K562 (cell line): ENCODE results near the gene SLC37A3. TPM values are rescaled to one million over a fixed set of nuclear protein-coding genes. Genes with fewer than 3 reads are reported as not detected.

Experiments used
- CBFB ChIP-seq: sonication (generic); formaldehyde crosslinking; IDR thresholded peaks from 2 replicates; pipeline ENCODE4 v1.4.0; 2020; ENCODE audit warnings: mild to moderate bottlenecking, missing genetic modification reagents
- CCNT2 ChIP-seq: IDR thresholded peaks from 2 replicates; pipeline ENCODE4 v1.6.1; 2011; ENCODE audit warnings: borderline replicate concordance, low read depth, mild to moderate bottlenecking, moderate library complexity, mixed read lengths, low read length; ENCODE audit not compliant: insufficient read length; ENCODE audit errors: extremely low read depth
- CREB3 ChIP-seq: fragments of 450-650 bp; conservative IDR thresholded peaks from 2 replicates; pipeline ENCODE4 v1.6.1; 2016; ENCODE audit warnings: missing genetic modification characterization, low read depth, mild to moderate bottlenecking, missing compliant biosample characterization, moderate library complexity
- FOSL1 ChIP-seq: fragments of 200-800 bp; sonication (Bioruptor generic); conservative IDR thresholded peaks from 2 replicates; pipeline ENCODE4 v1.6.1; 2016; ENCODE audit warnings: missing genetic modification characterization, missing compliant biosample characterization
- GTF2F1 ChIP-seq: IDR thresholded peaks from 2 replicates; pipeline ENCODE4 v1.6.1; 2011; ENCODE audit warnings: low read depth, low read length, improper control_type of control experiment
- KDM2B ChIP-seq: fragments of 250-450 bp; sonication (Bioruptor Pico); IDR thresholded peaks from 2 replicates; pipeline ENCODE4 v1.8.0; 2021; ENCODE audit warnings: mild to moderate bottlenecking, moderate library complexity
- MED1 ChIP-seq: sonication (generic); formaldehyde crosslinking; IDR thresholded peaks from 2 replicates; pipeline ENCODE4 v1.8.1; 2023; ENCODE audit warnings: missing genetic modification reagents, borderline replicate concordance
- RFX7 ChIP-seq: fragments of 250-450 bp; sonication (Bioruptor Pico); IDR thresholded peaks from 2 replicates; pipeline ENCODE4 v1.5.1; 2021; ENCODE audit warnings: mild to moderate bottlenecking
- SAFB ChIP-seq: fragments of 200-400 bp; formaldehyde crosslinking; IDR thresholded peaks from 2 replicates; pipeline ENCODE4 v1.6.1; 2017; ENCODE audit warnings: low read depth, low read length, borderline replicate concordance
- SOX6 ChIP-seq: fragments of 450-650 bp; IDR thresholded peaks from 2 replicates; pipeline ENCODE4 v1.6.1; 2014; ENCODE audit warnings: mild to moderate bottlenecking
- YY1 ChIP-seq, 3 experiments: IDR thresholded peaks; 2 replicates each; pipeline ENCODE4 v1.6.1; 2011; ENCODE audit warnings: low read length in 2 of 3, mild to moderate bottlenecking in 2 of 3, moderate library complexity in 2 of 3, borderline replicate concordance in 1 of 3, control low read depth in 1 of 3, low read depth in 1 of 3; ENCODE audit not compliant: insufficient read depth in 3 of 3, insufficient replicate concordance in 2 of 3, control insufficient read depth in 1 of 3, insufficient read length in 1 of 3; ENCODE audit errors: extremely low read depth in 1 of 3
- ZBTB7A ChIP-seq: IDR thresholded peaks from 2 replicates; pipeline ENCODE4 v1.6.1; 2011; ENCODE audit warnings: low read depth, mild to moderate bottlenecking, low read length, moderate library complexity, borderline replicate concordance; ENCODE audit not compliant: control insufficient read depth
- ZFP1 ChIP-seq: fragments of 450-650 bp; formaldehyde crosslinking; IDR thresholded peaks from 2 replicates; pipeline ENCODE4 v1.4.0; 2020; ENCODE audit warnings: mild to moderate bottlenecking, mixed read lengths
- ZNF133 ChIP-seq: fragments of 250-450 bp; sonication (Bioruptor Pico); IDR thresholded peaks from 2 replicates; pipeline ENCODE4 v1.4.0; 2020; ENCODE audit warnings: mild to moderate bottlenecking
- ZNF232 ChIP-seq: sonication (generic); formaldehyde crosslinking; IDR thresholded peaks from 2 replicates; pipeline ENCODE4 v1.8.0; 2022; ENCODE audit warnings: mild to moderate bottlenecking, missing genetic modification reagents
- ZNF239 ChIP-seq: fragments of 250-450 bp; sonication (Bioruptor Pico); IDR thresholded peaks from 2 replicates; pipeline ENCODE4 v1.4.0; 2020; ENCODE audit warnings: mild to moderate bottlenecking
- ZNF41 ChIP-seq: fragments of 250-450 bp; sonication (Bioruptor Pico); conservative IDR thresholded peaks from 2 replicates; pipeline ENCODE4 v1.4.0; 2020; ENCODE audit warnings: mild to moderate bottlenecking
- ZNF583 ChIP-seq: fragments of 250-450 bp; sonication (Bioruptor Pico); IDR thresholded peaks from 2 replicates; pipeline ENCODE4 v1.4.0; 2020
- polyA plus RNA-seq, 8 experiments: library from polyadenylated mRNA; depleted of rRNA in 4 of 8; stranded (reverse) in 5 of 8; unstranded in 3 of 8; fragments of >200 nt; fragmentation: Nextera tagmentation in 2 of 8; fragmentation: Illumina TruSeq in 1 of 8; extraction: Ambion mirVana in 2 of 8; extraction: Trizol in 1 of 8; gene quantifications; 2 replicates each; pipeline versions ENCODE4 v1.2.1 to v1.2.3, GENCODE V29; 2011 to 2014; ENCODE audit warnings: inconsistent platforms in 1 of 8, missing spikeins in 1 of 8
- total RNA-seq, 7 experiments: library from RNA; depleted of rRNA in 6 of 7; stranded (reverse); fragments of >200 nt in 6 of 7; fragmentation: Illumina TruSeq in 2 of 7; extraction: Trizol in 2 of 7; gene quantifications; 2 replicates each; pipeline versions ENCODE4 v1.2.1 to v1.2.3, GENCODE V29; 2011 to 2021; ENCODE audit warnings: low replicate concordance in 1 of 7
- TF ChIP-seq, protein P1 (sequence below): fragments of 250-450 bp; sonication (Bioruptor Pico); IDR thresholded peaks from 2 replicates; pipeline ENCODE4 v1.8.0; 2021; ENCODE audit warnings: moderate library complexity, mild to moderate bottlenecking, inconsistent platforms
- TF ChIP-seq, protein P2 (sequence below): fragments of 150-350 bp; conservative IDR thresholded peaks from 2 replicates; pipeline ENCODE4 v1.6.1; 2014; ENCODE audit warnings: low read length

Gene SLC37A3
- total and polyA plus RNA-seq, 9 of the 15 experiments (the other 6 are each of a cell fraction or from before 2014, with no cell fraction given), result 11.7 to 59.1 (median 26.8) TPM

DNA sequence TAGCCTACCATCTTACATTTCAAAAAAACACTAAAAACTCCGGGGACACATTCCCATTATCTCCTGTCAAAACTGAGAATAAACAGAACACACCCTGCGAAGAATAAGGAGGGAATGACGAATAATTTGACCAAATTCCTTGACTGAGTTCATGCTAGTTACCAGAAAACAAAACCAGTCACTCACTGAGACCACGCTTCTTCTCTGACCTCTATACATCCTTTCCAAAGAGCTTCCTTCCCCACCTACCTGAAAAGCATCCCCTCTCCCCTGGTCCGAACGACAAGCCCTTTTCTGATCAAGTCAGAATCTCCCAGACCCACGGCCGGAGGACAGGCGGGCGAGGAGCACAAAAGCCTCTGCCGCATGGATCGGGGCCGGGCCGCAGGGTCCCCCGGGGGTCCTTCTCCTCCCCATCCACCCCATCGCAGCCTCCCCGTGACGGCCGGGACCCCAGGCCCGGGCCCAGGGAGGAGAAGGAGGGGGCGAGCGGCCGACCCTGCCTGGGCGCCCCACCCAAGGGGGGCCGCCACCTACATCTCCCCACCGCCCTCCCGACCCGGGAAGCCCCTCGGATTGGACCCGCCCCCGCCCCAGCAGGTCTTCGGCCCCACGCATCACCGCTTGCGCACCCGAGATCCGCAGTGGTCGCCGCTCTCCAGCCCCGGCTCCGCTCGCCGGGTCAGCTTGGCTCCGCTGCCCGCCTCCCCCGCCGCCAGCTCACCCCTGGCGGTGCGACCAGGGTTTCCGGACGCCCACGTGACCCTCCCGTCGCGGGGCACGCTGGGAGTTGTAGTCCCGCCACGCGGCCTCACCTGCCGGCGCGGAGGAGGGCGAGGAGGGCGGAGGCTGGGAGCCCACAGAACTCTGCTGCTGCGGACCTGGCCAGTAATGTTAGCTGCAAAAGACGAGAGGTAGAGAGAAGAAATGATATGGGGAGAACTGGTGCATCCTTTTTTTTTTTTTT, at the start of gene SLC37A3 (continued):
- TF ChIP-seq FOSL1 (tag), result peak; percentile 69
- TF ChIP-seq SOX6, result no peak
- peak; percentile 86 for TF ChIP-seq KDM2B
- peak in 2 of 3 experiments; percentile 81 to 82 for TF ChIP-seq YY1 (IDR thresholded peaks at IDR 0.05; ENCODE audit: borderline replicate concordance in 1 of 3, control insufficient read depth in 1 of 3, extremely low read depth in 1 of 3, insufficient read depth in 3 of 3, insufficient read length in 1 of 3, insufficient replicate concordance in 2 of 3, low read depth in 1 of 3, low read length in 2 of 3)
- no peak for TF ChIP-seq ZNF41 (CRISPR knock-in tag)
- no peak for TF ChIP-seq ZNF232 (CRISPR knock-in tag)
- TF ChIP-seq ZFP1 (CRISPR knock-in tag), result no peak
- TF ChIP-seq, protein P1, sequence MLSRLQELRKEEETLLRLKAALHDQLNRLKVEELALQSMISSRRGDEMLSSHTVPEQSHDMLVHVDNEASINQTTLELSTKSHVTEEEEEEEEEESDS (CRISPR knock-in tag), result no peak
- no peak for TF ChIP-seq CBFB (CRISPR knock-in tag)
- TF ChIP-seq, protein P2, sequence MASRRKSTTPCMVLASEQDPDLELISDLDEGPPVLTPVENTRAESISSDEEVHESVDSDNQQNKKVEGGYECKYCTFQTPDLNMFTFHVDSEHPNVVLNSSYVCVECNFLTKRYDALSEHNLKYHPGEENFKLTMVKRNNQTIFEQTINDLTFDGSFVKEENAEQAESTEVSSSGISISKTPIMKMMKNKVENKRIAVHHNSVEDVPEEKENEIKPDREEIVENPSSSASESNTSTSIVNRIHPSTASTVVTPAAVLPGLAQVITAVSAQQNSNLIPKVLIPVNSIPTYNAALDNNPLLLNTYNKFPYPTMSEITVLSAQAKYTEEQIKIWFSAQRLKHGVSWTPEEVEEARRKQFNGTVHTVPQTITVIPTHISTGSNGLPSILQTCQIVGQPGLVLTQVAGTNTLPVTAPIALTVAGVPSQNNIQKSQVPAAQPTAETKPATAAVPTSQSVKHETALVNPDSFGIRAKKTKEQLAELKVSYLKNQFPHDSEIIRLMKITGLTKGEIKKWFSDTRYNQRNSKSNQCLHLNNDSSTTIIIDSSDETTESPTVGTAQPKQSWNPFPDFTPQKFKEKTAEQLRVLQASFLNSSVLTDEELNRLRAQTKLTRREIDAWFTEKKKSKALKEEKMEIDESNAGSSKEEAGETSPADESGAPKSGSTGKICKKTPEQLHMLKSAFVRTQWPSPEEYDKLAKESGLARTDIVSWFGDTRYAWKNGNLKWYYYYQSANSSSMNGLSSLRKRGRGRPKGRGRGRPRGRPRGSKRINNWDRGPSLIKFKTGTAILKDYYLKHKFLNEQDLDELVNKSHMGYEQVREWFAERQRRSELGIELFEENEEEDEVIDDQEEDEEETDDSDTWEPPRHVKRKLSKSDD, result 0 out of 2 replicates have a peak, but pooled peaks have one; percentile 62
- no peak for TF ChIP-seq SAFB
- no peak for TF ChIP-seq CREB3 (tag)
- TF ChIP-seq RFX7 (CRISPR knock-in tag), result no peak
- peak; percentile 98 for TF ChIP-seq ZBTB7A
- TF ChIP-seq ZNF133, result no peak
- TF ChIP-seq MED1 (CRISPR knock-in tag), result no peak
- TF ChIP-seq CCNT2, result peak; percentile 93
- TF ChIP-seq ZNF239, result no peak
- no peak; the same call in 1 of the 2 replicates for TF ChIP-seq ZNF583 (CRISPR knock-in tag)
- no peak for TF ChIP-seq GTF2F1
